ENCODE data around the gene SEPTIN8.
"Not testable (repeated sequence)": the region's sequence is repeated elsewhere in the genome, so short reads cannot be mapped to it uniquely, and the experiment has no call there.

The SEPTIN8 gene

DNA sequence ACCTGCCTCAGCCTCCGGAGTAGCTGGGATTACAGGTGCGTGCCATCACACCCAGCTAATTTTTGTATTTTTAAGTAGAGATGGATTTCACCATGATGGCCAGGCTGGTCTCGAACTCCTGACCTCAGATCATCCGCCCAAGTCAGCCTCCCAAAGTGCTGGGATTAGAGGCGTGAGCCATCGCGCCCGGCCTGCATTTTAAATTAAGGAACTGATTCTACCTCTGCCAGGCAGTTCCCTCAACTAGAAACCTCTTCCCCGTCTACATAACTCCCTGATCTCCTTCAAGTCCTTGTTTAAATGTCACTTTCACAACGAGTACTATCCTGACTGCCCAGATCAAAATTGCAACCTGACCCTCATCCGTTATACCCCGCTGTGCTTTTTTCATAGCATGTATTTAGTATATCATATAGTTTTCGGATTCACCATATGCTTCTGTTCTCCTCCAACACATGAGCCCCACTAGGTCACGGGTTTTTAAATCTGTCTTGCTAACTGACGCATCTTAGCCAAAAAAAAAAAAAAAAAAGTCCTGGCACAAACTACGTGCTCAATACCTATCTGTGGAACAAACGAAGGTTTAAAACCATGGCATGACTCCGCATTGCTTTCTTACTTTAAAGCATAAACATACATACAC lies 35.2 kb upstream of the SEPTIN8 start:
- no peak for DNase-seq

DNA sequence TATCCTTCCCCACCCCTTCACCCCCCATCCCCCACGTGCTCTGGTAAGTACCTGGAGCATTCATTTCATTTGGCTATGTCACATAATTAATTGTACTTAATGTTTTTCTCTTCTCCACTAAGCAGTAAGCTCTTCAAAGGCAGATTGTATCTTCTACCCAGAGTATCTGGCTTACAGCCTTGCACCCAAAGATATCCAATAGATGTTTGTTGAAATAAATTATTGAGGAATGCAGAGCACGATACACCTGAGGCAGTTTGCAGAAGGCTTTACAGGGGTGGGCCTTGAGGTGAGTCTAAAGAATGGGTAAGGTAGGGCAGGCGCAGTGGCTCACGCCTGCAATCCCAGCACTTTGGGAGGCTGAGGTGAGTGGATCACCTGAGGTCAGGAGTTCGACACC lies 33.6 kb upstream of the SEPTIN8 start:
- DNase-seq, result no peak

DNA sequence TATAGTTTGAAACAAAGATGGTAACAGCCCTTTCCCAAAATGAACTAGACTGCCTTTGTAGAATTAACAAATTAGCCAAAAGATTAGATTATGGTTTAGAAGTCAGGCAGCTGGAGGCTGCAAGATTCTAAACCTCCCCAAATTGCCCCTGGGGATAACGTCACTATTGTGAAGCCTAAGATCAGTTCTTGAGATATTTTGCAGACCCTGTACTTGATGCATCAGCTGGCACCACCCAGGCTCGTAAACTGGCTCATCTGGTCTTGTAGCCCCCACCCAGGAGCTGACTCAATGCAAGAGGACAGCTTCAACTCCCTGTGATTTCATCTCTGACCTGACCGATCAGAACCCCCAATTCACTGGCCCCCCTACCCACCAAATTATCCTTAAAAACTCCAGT lies 31.8 kb upstream of the SEPTIN8 start:
- DNase-seq, result no peak

DNA sequence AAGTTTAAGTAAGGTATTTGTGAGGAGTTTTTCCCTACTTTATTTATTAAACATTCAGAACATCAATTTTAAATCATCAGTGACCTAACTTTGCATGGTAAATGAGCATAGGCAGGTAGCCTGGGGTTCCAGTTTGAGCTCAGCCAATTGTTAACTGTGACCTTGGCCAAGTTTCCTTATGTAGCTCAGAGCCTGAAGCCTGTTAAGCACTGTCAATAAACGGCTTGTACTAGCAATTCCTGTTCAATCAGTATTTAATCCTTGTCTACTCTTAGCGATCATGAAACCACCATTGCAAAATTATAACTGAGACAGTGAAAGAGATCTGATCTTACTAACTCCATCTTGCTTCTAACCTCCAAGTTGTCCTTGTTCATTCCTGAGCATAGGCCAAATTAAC lies 31.4 kb upstream of the SEPTIN8 start:
- DNase-seq, result no peak

- DNase-seq, result no peak
These were observed 30.3 kb upstream of the SEPTIN8 start for GRCh38 chr5:132807163-132807838.

DNA sequence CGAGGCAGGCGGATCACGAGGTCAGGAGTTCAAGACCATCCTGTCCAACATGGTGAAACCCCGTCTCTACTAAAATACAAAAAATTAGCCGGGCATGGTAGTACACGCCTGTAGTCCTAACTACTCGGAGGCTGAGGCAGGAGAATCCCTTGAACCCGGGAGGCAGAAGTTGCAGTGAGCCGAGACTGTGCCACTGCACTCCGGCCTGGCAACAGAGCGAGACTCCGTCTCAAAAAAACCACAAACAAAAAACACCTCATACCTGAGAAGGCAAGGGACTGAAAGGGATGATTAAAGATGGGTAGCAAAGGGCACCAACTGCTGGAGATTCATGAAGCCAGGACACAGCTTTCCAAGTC lies 29.7 kb upstream of the SEPTIN8 start:
- not testable (repeated sequence) for DNase-seq

GRCh38 chr5:132805872-132806271 lies 28.8 kb upstream of the SEPTIN8 start:
- DNase-seq, result not testable (repeated sequence)

DNA sequence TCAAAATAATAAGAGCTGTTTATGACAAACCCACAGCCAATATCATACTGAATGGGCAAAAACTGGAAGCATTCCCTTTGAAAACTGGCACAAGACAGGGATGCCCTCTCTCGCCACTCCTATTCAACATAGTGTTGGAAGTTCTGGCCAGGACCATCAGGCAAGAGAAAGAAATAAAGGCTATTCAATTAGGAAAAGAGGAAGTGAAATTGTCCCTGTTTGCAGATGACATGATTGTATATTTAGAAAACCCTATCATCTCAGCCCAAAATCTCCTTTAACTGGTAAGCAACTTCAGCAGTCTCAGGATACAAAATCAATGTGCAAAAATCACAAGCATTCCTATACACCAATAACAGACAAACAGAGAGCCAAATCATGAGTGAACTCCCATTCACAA lies 27.2 kb upstream of the SEPTIN8 start:
- DNase-seq, result not testable (repeated sequence)

GRCh38 chr5:132802685-132803066 lies 25.6 kb upstream of the SEPTIN8 start:
- DNase-seq, result not testable (repeated sequence)

DNA sequence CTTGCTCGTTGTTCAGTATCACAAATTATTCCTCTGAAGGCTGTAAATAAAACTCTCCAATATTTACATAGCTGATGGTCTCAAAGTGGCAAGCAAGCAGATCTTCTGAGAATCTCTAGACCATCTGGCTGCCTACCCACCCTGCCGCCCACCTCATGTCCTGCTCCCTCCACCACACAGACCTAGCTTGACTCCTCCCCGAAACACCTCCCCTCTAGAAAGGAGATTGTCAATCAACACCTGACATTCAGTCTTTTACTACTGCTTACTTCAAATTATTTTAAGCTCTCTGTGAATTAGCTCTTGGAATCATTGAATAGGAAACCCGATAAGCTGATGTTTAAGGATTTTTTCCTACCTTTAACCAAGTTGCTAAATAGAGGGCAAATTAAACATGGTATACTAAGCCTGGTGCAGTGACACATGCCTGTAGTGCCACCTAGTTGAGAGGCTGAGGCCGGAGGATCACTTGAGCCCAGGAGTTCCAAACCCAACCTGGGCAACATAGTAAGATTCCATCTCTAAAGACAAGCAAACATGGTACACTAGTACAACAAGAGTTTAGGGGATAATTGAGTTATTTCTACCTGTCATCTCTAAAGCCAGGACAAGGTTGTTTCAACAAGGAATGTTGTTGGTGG lies 25.1 kb upstream of the SEPTIN8 start:
- DNase-seq, result no peak

DNA sequence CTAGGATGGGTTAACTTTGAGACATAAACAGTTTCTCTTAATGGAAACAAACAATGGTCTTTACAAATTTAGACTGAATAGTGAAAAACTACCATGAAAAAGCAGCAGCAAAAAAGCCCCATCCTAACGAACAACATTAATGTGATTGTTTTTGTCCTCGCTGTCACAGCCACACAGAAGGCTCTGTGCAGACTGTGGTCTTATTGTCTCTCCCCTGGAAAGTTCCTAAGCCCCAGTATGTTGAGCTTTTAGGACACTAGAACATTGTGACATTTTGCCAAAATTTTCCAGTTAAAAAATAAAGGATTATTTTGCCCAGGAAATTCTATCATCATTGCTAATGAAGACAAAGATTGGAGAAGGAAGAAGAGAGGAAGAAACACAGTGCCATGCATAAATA lies 23.5 kb upstream of the SEPTIN8 start:
- DNase-seq, result no peak

GRCh38 chr5:132799392-132799791 lies 22.4 kb upstream of the SEPTIN8 start:
- no peak for DNase-seq

DNA sequence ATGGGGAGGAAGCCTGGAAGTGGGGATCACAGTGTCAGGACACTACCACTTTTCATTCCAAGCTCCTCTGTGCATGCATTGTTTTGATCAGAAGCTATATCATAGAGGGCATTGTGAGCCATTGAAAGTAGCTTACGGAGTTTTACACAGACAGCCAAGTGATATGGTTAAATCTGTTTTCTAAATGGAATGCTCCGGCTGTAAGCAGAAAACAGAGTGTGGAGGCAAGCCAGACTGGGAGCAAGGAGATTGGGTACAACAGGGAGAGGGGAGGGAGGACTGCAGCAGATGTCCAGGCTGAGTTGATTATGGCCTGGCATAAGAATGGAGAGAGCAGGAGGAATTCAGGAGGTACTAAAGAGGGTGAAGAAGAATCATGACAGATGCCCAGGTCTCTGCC lies 20.6 kb upstream of the SEPTIN8 start:
- DNase-seq, result no peak

GRCh38 chr5:132791026-132791425 lies 14.0 kb upstream of the SEPTIN8 start:
- no peak for DNase-seq

DNA sequence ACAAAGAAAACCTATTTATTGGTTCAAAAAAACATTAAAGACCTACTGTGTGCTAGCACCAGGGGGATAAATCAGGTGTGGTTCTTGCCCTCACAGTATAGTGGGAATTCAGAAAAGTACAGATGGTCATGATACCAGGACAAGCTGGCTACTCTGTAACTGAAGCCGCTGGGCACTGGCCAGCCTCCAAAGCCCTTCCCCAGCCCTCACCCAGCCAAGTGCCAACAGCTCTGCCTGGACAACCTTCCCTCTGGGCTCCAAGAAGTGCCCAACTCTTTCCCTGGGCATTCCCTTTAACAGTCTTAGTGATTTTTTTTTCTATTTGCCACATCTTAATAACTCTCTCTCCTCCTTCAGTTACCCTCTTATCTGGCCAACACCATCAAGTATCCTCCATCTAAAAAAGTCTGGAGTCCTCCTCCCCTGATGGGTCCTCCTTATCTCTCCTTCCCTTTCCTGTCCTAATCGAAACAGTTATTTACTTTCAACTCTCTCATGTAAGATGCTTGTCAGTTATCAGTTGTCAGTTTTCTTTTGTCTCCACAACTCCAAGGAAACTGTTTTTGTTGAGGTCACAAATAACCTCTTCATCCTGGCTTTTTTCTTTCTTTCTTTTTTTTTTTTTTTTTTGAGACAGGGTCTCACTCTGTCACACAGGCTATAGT lies 13.3 kb upstream of the SEPTIN8 start:
- DNase-seq, result no peak

DNA sequence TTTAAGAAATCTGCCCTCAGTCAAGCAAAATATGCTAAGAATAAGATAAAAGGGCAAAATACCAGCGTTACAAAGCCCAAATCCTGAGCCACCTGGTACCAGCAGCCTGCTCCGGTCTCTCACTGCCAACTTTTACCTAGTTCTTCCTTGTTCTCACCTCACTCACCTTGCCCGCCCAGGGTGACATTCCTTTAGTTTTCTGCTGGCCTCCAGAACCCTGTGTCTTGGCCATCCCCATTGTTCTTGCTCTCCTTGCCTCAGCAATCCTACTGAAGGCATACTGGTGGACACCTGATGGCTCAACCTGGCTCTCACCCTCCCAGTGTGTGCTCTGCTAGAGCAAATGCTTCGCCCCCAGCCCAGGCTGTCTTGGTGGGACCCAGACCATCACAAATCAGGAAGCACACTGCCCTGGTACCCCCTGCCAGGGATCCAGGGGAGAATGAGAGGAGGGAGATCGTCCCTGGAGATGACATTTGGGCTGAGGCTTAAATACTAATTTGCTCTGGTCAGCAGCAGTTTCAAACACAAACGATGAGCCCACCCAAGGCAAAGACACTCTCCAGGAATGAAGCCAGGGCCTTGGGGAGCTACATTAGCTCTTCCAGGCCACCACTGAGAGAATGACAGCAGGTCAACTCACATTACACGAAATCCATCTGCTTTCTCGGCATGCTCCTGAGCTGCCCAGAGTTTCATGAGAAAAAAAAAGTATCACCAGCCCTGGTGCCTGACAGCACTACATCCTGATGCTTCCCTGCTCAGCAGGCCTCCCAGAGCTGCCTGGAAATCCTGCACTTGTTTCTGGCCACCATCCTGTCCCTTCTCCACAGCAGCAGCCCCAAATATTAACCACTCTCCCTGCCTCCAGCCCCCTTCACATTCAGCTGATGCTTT lies 12.2 kb upstream of the SEPTIN8 start:
- no peak for DNase-seq

GRCh38 chr5:132788508-132788907 lies 11.5 kb upstream of the SEPTIN8 start:
- no peak for DNase-seq

GRCh38 chr5:132787076-132787475 lies 10.0 kb upstream of the SEPTIN8 start:
- no peak for DNase-seq

DNA sequence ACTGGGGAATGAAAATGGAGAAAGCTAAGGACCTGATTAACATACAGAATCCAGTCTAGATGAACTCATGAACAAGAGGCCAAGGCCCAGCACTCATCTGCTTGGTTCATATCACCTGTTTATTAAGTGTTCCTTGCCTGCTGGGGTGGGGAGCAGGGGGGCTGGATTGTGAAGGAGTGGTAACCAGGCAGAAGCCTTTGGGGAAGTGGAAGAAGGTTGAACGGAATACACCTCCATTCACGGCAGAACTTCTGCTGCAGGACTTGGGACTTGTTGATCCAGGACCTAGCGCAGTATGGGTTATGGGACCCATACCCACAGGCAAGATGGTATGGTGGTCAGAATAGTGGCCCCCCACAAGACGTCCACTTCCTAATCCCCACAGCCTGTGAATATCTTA lies 8.8 kb upstream of the SEPTIN8 start:
- no peak for DNase-seq

GRCh38 chr5:132785365-132785764 lies 8.3 kb upstream of the SEPTIN8 start:
- no peak for DNase-seq

- no peak for DNase-seq
These were observed 5.1 kb upstream of the SEPTIN8 start for GRCh38 chr5:132782101-132782500.

- no peak for DNase-seq
These were observed 4.0 kb upstream of the SEPTIN8 start for GRCh38 chr5:132781029-132781428.

DNA sequence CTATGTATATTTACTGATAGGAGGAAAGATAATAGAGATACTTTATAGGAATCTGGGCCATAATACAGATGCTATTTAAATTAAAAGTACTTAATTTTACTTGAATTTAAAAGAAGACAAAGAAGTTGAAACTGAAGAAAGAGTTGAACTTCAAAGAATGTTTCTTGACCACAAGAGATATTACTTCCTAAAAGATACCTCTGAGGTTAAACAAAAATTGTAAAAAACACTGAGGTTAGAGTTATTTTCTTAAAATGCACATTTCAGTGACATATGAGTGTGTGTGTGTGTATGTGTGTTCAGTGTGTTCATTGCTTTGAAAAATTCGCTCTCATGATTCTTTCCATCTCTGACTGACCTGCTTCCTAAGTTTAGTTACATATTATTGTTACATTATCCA lies 3.5 kb upstream of the SEPTIN8 start:
- DNase-seq, result no peak
